ENCODE data around the gene LDHB. TPM values are rescaled to one million over a fixed set of nuclear protein-coding genes. Genes with fewer than 3 reads are reported as not detected.
A peak's percentile ranks its signal among the peaks of the same experiment; 100 is the strongest.

LDHB gene
- total RNA-seq (2021; ENCODE audit: unreplicated experiment) (1,454 TPM), Bru-seq, nascent RNA (percentile 100 among the genes with signal in this experiment), BruChase-seq, experiment 1, labeled RNA remaining after a 6-hour chase (percentile 100 among the genes with signal in this experiment), BruChase-seq, experiment 2, labeled RNA remaining after a 2-hour chase (percentile 100 among the genes with signal in this experiment)
- 811 and 976 TPM in 2 replicates for polyA plus RNA-seq (2012)
- long read RNA-seq, transcript LDHB-201 (8 exons, 1,303 nt) = major isoform, 1,093 of 1,147 reads
- long read RNA-seq, partial matches to known transcripts = 37 of 1,147 reads
- long read RNA-seq, other reads (novel, unspliced or antisense) = 7 of 1,147 reads

DNA sequence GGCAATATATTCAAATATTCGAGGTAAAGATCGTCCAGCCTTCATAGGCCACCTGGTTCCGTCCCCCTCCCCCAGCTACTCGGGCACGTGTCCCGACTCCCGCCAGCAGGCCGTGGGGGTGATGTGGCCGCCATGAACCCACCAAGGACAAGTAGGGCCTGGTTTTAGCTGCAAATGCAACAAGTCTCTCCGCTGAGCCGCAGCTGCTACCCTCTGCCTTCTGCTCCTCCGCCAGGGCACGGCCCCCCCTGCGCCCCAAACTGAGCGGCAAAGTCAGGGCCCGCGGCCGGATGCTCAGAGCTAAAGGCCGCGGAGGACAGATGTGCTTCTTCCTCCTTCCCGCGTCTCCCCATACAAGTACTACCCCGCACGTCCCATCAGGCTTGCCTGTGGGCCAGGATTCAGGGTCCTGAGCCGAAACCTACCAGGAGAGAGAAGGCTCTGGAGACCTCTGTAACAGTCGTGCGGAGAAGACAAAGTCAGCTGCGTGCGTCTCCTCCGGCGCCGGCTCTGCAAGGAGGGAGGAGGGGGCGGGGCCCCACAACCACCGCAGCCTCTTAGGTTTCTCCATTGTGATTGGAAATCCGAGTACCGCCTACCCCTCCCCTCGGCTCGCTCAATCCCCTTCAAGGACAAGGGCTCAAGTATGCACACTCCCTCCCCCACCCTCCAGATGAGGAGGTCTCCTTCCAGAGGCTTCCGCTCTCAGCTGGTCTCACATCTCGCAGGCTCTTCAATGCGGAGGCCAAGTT lies at the start of gene LDHB:
TSS of gene LDHB (minus strand) at position 517 of the 752 bp plus-strand sequence. CDS start 3,171 bp downstream, outside the sequence.
- H3K9me3 ChIP-seq (ENCODE audit: control insufficient read depth in 1 of 2, insufficient read depth in 1 of 2, low read depth in 1 of 2, low read length in 2 of 2) = no peaks in the 10 kb centered on the region
- DNase-seq (ENCODE audit: low read depth, low spot score) (peak; percentile 95), ATAC-seq (peak; percentile 96)
- peak within 1 kb of the TSS; percentile 64 to 93 for H3K4me3 ChIP-seq (replicated peaks in 1 of 2; ENCODE audit: low read depth in 1 of 2, low read length in 2 of 2)
- TF ChIP-seq TCF7L2 (IDR thresholded peaks at IDR 0.05; ENCODE audit: borderline replicate concordance, extremely low read depth, insufficient read depth, insufficient read length) (no peak), CBX3 (IDR thresholded peaks at IDR 0.05; ENCODE audit: low read depth) (no peak), POLR2A (IDR thresholded peaks at IDR 0.05; ENCODE audit: borderline replicate concordance, extremely low read depth, insufficient read depth, insufficient read length) (peak; percentile 91), SIN3A (IDR thresholded peaks at IDR 0.05; ENCODE audit: low read depth) (peak; percentile 83), ZFX (IDR thresholded peaks at IDR 0.05) (peak; percentile 98), YY1 (IDR thresholded peaks at IDR 0.05; ENCODE audit: extremely low read depth, insufficient replicate concordance, low read depth, low read length) (peak; percentile 49), EZH2phosphoT487 (IDR thresholded peaks at IDR 0.05; ENCODE audit: borderline replicate concordance) (no peak), POLR2AphosphoS5 (IDR thresholded peaks at IDR 0.05; ENCODE audit: low read depth, low read length) (peak; percentile 97), EZH2 (IDR thresholded peaks at IDR 0.05) (no peak), EGR1 (IDR thresholded peaks at IDR 0.05; ENCODE audit: low read depth) (peak; percentile 39; the same call in 1 of the 2 replicates)
- TF ChIP-seq, protein P1, sequence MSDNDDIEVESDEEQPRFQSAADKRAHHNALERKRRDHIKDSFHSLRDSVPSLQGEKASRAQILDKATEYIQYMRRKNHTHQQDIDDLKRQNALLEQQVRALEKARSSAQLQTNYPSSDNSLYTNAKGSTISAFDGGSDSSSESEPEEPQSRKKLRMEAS (IDR thresholded peaks at IDR 0.05) = peak; percentile 97
- TF ChIP-seq, protein P2, sequence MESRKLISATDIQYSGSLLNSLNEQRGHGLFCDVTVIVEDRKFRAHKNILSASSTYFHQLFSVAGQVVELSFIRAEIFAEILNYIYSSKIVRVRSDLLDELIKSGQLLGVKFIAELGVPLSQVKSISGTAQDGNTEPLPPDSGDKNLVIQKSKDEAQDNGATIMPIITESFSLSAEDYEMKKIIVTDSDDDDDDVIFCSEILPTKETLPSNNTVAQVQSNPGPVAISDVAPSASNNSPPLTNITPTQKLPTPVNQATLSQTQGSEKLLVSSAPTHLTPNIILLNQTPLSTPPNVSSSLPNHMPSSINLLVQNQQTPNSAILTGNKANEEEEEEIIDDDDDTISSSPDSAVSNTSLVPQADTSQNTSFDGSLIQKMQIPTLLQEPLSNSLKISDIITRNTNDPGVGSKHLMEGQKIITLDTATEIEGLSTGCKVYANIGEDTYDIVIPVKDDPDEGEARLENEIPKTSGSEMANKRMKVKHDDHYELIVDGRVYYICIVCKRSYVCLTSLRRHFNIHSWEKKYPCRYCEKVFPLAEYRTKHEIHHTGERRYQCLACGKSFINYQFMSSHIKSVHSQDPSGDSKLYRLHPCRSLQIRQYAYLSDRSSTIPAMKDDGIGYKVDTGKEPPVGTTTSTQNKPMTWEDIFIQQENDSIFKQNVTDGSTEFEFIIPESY (IDR thresholded peaks at IDR 0.05; ENCODE audit: extremely low read depth, insufficient replicate concordance, low read length) = no peak
- TF ChIP-seq, protein P3, sequence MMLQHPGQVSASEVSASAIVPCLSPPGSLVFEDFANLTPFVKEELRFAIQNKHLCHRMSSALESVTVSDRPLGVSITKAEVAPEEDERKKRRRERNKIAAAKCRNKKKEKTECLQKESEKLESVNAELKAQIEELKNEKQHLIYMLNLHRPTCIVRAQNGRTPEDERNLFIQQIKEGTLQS (IDR thresholded peaks at IDR 0.05) = no peak
- peaks cover 52% of the 10 kb centered on the region for H3K79me2 ChIP-seq (ENCODE audit: insufficient read depth, low read length)
- RAD21 ChIA-PET (ENCODE audit: low non-redundant PET in 1 of 2, low total read pairs in 2 of 2, uncharacterized antibody in 2 of 2, unreplicated experiment in 2 of 2) = interaction anchor here in 1 of 2 experiments (0.6 kb wide), 1 partner anchor 23 kb away, joined by 3 read pairs; no protein-coding TSS in a partner anchor
- POLR2A ChIA-PET = interaction anchor here (0.6 to 1.4 kb wide), 8 partner anchors 9 to 40 kb away, joined by 3 to 10 read pairs (median 4); no protein-coding TSS in a partner anchor
- BruUV-seq (replicated peaks) = no TSS peak
- peak within 1 kb of the TSS; percentile 84 for H3K4me2 ChIP-seq (ENCODE audit: low read length)
- H3K36me3 ChIP-seq (ENCODE audit: control insufficient read depth in 1 of 2, insufficient read depth in 2 of 2, low read length in 2 of 2) = peaks cover 21 to 40% of the 10 kb centered on the region in 2 experiments
- peaks cover 0 to 17% of the 10 kb centered on the region in 2 experiments; a peak in 2 of 4 replicates for H3K4me1 ChIP-seq (ENCODE audit: control insufficient read depth in 1 of 2, insufficient read depth in 2 of 2, low read length in 2 of 2)
- CTCF ChIA-PET = interaction anchor here (2.3 kb wide), 1 partner anchor 24 kb away, joined by 9 read pairs; no protein-coding TSS in a partner anchor
- peak within 1 kb of the TSS; percentile 88 for H3K27ac ChIP-seq (ENCODE audit: low read depth, low read length)
- peaks cover 34% of the 10 kb centered on the region; the same call in 1 of the 2 replicates for H4K20me1 ChIP-seq (ENCODE audit: insufficient read depth)
- peak within 1 kb of the TSS; percentile 6 for H2AFZ ChIP-seq (ENCODE audit: low read depth, low read length, poor library complexity, severe bottlenecking)
- H3K27me3 ChIP-seq (ENCODE audit: insufficient read depth, low read length) = no peaks in the 10 kb centered on the region
- peak within 1 kb of the TSS; percentile 98 for H3K9ac ChIP-seq (ENCODE audit: low read length)
- H3K9me2 ChIP-seq (ENCODE audit: insufficient read depth) = no peaks in the 10 kb centered on the region
- intact Hi-C loops (cut with micrococcal nuclease) = loop anchor here (10.0 kb wide), 1 partner anchor 223 kb away; the partner anchor contains the start of gene PYROXD1

All from HCT116 (cell line).